GM12874 (cell line): Measurements from ENCODE around the gene NRDE2.

Source experiments
- CTCF ChIP-seq: IDR thresholded peaks from 2 replicates; pipeline ENCODE4 v1.5.1; 2011; ENCODE audit warnings: low read depth, mild to moderate bottlenecking, control low read depth, low read length, moderate library complexity; ENCODE audit not compliant: insufficient read depth

Gene NRDE2

GRCh38 chr14:90256354-90257131 is 75.2 kb downstream of the NRDE2 start, which contains the start of gene PSMC1:
TSS of gene PSMC1 (plus strand) at chr14:90256553. CDS start at chr14:90256598, 45 bp downstream.
- no peak for TF ChIP-seq CTCF

- TF ChIP-seq CTCF: no peak
Measured at GRCh38 chr14:90255871-90256270, 75.9 kb downstream of the NRDE2 start.

DNA sequence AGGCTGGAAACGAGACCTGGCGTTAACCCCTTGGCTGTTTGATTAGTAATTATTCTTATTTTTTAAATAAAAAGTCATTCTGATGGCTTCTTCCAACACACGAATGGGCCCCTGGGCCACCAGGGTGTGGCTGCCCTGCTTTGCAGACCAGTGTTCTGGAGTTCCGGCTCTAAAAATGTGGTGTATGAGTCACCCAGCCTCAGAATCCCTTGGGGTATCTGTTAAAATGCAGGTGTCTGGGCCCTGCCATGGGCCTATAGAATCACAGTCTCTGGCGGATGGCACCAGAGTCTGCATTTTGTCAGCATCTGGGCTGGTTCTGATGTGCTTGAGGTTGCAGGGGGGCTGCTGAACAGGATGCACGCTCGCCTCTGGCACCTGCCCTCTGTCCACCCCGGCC is 77.9 kb downstream of the NRDE2 start:
- TF ChIP-seq CTCF: no peak

DNA sequence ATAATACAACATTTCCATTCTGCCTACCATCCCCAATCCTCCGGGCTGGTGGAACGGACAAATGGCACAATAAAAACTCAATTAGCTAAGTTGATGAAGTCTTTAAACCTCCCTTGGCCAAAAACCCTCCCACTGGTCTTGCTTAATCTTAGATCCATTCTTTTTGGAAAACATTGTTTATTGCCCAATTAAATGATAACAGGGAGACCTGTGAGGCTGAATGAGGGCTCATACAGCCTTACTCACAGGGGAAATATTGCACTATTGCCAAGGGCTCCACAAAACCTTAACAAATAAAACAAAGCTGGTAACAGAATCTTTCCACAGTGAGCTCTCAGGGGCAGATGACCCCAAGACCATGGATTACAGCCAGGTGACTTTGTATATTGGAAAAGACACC is 83.1 kb downstream of the NRDE2 start:
- no peak for TF ChIP-seq CTCF

GRCh38 chr14:90246936-90247335 is 84.8 kb downstream of the NRDE2 start:
- TF ChIP-seq CTCF: no peak

- TF ChIP-seq CTCF: no peak
Measured at GRCh38 chr14:90242444-90242843, 89.3 kb downstream of the NRDE2 start.

GRCh38 chr14:90239139-90239538 is 92.6 kb downstream of the NRDE2 start:
- no peak for TF ChIP-seq CTCF
